Activated CD8-positive, alpha-beta memory T cell treated with anti-CD3 and anti-CD28 coated beads, Interleukin-2, amount 50 U/mL, for 48 hours (primary cell): ENCODE results near the gene PILRB.
A peak's percentile ranks its signal among the peaks of the same experiment; 100 is the strongest.
"Not testable (repeated sequence)": the region's sequence is repeated elsewhere in the genome, so short reads cannot be mapped to it uniquely, and the experiment has no call there.

ENCODE experiments used
- DNase-seq: peaks from one replicate; pipeline ENCODE4 v3.0.0-alpha.2; 2020

PILRB gene

DNA sequence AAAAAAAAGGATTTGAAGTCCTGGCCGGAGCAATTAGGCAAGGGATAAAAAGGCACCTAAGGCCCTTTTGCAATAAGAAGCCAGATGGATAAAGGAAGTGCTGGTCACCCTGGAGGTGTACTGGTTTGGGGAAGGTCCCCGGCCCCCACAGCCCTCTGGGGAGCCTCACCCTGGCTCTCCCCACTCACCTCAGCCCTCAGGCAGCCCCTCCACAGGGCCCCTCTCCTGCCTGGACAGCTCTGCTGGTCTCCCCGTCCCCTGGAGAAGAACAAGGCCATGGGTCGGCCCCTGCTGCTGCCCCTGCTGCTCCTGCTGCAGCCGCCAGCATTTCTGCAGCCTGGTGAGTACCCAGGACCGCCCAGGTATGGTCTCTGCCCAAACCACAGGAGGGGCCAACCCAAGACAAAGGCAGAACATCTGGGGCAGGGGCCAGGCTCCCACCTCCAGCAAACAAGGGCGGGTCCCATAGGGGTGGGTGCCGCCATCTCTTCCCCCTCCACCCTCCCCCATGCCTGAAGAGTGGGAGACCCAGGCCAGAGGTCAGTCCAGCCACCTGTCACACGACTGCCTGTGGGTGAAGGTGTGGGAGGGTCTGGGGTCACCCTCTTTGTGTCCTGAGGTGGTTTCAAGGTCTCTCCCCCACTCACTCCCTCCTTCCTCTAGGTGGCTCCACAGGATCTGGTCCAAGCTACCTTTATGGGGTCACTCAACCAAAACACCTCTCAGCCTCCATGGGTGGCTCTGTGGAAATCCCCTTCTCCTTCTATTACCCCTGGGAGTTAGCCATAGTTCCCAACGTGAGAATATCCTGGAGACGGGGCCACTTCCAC, at the start of gene PILRB:
Gene PILRB (plus strand): TSS at position 91 of the 830 bp plus-strand sequence. CDS start 186 bp downstream, at position 277.
- DNase-seq, result no peak

DNA sequence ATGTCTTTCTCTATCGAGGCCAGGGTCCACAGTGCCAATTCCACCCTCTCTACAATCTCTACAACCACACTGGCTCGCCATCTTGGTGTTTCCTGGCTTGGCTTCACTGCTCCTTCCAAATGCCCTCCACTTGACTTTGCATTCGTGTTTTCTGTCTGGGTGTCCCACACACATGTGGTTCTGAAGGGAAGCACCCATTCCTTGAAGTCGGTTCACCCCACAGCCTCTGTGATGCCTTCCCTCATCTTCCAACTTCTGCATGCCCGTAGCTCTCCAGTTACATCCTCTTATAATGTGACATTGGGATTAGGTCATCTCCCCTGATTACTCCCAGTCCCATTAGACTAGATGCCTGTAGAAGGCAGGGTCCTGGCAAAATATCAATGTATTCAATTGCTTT, 39.6 kb upstream of the PILRB start:
- DNase-seq, result not testable (repeated sequence)

DNA sequence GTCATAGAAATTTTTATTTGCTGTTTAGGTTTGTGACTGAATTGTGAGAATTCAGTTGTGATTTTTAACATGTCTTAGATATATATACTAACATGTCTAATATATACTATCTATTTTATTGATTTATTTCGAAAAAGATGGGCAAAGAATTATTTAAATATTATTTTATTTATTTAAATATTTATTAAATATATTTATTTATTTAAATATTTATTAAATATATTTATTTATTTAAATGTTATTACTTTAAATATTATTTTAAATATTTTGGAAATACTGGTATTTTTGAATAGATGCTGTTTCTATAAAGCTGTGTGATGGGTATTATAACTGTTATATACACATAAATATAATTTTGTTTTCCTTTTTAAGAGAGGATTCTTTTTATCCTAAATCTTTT, 36.3 kb upstream of the PILRB start:
- DNase-seq, result not testable (repeated sequence)

DNA sequence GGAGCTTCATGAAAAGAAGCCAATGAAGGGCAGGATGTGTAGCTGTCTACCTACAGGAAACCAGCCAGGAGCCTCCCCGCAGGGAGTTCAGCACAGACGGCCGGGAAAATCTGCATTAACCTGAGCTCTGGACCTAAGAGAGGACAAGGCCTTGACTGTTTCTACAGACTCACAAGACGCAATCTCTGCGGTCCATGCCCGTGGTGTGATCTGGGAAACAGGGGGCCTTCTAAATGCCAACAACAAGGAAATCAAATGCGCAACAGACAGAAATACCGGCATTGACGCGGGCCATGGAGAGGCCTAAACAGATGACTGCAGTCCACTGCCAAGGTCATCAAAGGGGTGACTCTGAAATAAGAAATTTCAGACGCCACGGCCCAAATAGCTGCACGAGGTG, 33.7 kb upstream of the PILRB start:
- not testable (repeated sequence) for DNase-seq

GRCh38 chr7:100325671-100326070, 32.2 kb upstream of the PILRB start:
- DNase-seq, result not testable (repeated sequence)

DNA sequence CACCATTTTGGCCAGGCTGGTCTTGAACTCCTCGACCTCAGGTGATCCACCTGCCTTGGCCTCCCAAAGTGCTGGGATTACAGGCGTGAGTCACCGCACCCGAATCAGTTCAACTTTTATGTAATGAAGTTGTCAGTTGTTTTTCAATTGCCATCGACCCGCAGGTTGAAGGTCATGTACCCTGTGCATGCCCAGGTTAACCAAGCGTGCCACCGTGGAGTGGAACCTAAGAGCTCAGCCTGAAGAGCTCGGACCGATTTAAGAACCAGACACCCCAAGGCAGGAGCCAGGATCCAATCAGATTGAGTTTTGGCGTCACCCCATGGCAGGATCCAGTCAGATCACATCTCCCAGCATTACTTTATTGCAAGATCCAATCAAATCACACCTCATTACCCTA, 31.0 kb upstream of the PILRB start:
- DNase-seq, result not testable (repeated sequence)

- DNase-seq, result peak; percentile 92
These were observed 22.1 kb upstream of the PILRB start for GRCh38 chr7:100335566-100336466.

DNA sequence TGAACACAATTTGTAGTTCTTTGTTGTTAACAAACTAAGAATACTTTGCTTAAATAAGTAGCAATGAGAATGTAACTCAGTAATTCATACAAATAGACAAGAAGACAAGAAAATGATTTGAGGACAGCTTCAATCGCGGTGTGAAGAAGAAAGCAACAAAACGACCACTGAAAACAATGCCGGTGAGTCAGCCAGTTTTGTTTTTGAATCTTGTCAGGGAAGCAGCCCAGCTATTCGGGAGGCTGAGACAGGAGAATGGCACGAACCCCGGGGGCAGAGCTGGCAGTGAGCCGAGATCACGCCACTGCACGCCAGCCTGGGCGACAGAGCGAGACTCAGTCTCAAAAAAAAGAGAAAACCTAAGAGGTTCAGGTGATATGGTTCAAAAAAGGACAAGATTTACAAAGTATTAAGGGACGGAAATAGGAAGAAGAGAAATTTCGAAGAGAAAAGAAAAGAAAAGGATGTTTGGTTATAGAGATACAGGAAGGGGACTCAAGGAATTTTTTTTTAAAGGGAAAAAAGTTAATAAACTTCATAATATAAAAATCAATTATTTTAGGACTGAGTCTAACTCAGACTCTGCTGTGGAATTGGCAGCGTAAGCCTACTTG, 19.7 kb upstream of the PILRB start:
- peak; percentile 15 for DNase-seq

DNA sequence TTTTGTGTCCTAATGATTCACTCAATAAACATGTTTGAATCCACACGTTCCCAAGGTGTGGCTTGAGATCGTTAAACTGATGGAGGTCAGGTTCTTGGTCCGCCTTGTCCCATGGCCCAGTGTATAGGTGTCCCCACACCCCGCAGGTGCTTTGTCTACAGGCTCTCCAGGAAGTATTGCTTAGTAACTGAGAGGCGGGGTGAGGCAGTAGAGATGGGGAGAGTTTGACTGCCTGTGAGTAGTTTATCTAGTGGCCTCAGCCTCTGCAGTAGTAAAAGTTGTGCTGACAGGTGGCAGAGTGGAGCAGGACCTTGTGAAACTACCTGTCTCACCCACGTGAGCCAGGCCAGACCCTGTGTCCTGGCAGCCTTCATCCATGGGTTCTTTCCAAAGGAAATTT, 16.6 kb upstream of the PILRB start:
- peak; percentile 42 for DNase-seq

DNA sequence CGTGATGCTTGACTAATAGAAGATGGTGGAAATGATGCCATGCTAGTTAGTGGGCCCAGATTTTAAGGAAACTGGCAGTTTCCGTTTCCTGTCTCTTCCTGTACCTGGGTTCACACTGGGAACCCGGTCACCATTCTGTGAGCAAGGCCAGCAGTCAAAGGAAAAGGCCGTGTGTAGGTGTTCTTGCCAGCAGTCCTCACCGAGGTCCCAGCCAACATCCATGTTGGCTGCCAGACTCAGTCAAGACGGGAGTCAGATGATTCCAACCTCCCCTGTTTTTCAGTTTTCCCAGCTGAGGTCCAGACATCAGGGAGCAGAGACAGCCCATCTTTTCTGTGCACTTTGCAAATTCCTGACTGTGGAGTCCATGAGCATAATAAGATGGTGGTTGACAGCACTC, 15.2 kb upstream of the PILRB start:
- peak; percentile 41 for DNase-seq

DNA sequence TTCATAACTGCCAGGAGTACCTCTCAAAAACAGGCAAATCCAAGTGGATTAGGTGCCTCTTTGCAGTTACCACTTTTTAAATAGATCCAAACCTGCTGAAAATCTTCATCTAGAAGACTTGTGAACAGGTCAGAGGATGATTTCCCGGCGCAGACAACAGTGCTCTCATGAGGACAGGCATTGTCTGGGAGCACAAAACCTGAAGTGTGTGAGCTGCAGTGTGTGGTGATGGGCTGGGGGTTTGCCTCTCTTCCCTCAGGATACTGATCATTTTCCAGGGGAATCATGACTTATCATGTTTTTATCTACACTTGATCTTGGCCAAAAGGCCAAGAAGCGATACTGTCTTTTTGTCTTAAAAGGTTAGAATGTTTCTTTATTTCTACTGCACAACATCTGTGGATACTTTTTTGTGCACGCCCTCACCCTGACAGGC, 13.8 kb upstream of the PILRB start:
- peak; percentile 45 for DNase-seq

GRCh38 chr7:100344560-100345287, 13.2 kb upstream of the PILRB start:
- DNase-seq, result peak; percentile 73

DNA sequence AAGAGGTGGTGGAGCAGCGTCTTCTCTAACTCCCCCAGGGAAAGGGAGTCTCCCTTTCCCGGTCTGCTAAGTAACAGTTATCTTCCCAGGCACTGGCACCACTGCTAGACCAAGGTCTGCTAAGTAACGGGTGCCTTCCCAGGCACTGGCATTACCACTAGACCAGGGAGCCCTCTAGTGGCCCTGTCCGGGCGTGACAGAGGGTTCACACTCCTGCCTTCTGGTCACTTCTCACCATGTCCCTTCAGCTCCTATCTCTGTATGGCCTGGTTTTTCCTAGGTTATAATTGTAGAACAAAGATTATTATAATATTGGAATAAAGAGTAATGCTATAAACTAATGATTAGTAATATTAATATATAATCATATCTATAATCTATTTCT, 12.6 kb upstream of the PILRB start:
- DNase-seq, result peak; percentile 74

GRCh38 chr7:100346921-100347320, 11.0 kb upstream of the PILRB start:
- DNase-seq, result no peak

DNA sequence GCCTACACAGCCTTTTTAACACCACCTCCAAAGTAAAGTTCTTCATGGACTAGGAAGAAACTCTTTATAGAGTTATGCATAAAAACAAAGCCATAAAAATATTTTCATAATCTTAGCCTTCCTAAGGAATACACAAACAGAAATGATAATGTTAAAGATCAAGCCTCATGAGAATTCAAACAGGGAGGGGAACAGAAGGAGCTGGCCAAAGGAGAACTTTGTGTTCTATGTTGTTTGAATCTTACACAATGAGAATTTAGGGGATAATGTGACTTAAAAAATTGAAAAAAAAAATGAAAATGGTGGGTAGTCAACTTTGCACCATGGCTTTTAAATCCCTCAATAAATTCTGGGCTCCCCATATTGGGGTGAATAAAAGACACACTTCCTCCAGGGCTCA, 9.1 kb upstream of the PILRB start:
- no peak for DNase-seq

DNA sequence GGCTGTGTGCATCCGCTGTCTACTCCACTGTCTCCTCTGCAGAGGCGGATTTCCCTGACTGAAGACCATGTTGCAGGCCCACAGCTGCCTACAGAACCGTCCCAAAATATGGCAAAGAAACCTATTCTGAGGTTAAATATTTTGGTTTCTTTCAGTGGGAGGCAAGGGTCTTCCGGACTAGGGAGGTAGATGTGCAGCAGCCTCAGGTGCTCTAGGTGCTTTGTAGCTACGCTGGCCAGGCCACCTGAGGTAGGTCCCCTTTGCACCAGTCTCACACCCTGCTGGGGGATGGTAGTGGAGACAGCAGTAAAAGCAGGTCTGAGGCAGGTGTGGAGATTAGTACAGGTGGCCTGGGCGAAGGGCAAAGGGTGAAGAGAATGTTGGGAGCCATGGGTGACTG, 8.2 kb upstream of the PILRB start:
- DNase-seq, result peak; percentile 30

- DNase-seq, result peak; percentile 55
These were observed 6.3 kb upstream of the PILRB start for GRCh38 chr7:100351657-100352058.

DNA sequence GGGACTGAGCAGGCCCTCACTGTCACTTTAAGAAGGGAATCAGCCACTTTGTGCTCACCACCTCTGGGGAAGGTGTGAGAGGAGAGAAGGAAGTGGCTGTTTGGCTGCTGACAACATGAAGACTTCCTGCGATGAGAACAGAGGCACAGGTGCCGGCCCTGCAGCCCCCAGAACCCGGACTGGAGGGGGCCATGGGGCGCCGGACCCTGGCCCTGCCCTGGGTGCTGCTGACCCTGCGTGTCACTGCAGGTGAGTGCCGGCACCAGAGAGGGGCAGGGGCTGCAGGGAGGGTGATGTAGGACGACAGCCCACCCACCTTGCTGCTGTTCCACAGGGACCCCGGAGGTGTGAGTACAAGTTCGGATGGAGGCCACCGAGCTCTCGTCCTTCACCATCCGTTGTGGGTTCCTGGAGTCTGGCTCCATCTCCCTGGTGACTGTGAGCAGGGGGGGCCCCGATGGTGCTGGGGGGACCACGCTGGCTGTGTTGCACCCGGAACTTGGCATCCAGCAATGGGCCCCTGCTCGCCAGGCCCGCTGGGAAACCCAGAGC, 5.6 kb upstream of the PILRB start:
- not testable (repeated sequence) for DNase-seq

GRCh38 chr7:100352984-100353684, 4.8 kb upstream of the PILRB start:
- no peak for DNase-seq

- DNase-seq, result peak; percentile 66
These were observed 4.1 kb upstream of the PILRB start for GRCh38 chr7:100353685-100354330.
